ENCODE data around the gene USP34.

The USP34 gene

DNA sequence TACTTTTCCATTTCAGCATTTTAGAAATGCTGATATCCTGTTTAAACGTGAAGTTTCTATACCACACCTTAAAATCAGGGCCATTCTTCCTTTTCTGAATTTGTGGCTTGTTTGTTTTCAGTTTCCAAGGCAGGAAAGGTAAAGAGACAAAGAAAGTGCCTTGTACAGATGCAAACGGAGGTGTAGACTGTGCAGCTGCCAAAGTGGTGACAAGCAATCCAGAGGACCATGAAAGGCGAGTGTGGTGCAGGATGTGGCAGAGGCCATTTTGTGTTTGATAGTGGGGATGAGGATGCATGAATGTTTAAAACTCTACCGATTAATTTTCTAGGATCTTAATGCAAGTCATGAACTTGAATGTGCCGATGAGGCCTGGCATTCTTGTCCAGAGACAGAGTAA is 308.2 kb downstream of the USP34 start:
- ATAC-seq: no peak
- no peak for TF ChIP-seq RARB (CRISPR knock-in tag; IDR thresholded peaks at IDR 0.05)
- no peak for TF ChIP-seq ZFP30 (CRISPR knock-in tag; IDR thresholded peaks at IDR 0.05)
- TF ChIP-seq BACH2 (CRISPR knock-in tag; IDR thresholded peaks at IDR 0.05; ENCODE audit: borderline replicate concordance): no peak
- TF ChIP-seq PPARA (CRISPR knock-in tag; IDR thresholded peaks at IDR 0.05; ENCODE audit: borderline replicate concordance): no peak
- TF ChIP-seq OSR1 (CRISPR knock-in tag; IDR thresholded peaks at IDR 0.05): no peak
- TF ChIP-seq ZNF565 (CRISPR knock-in tag; conservative IDR thresholded peaks at IDR 0.05; ENCODE audit: low read depth): no peak
- no peak for TF ChIP-seq ZC3H10 (CRISPR knock-in tag; IDR thresholded peaks at IDR 0.05)
- TF ChIP-seq CSDC2 (CRISPR knock-in tag; IDR thresholded peaks at IDR 0.05): no peak
- no peak for TF ChIP-seq TOX (CRISPR knock-in tag; IDR thresholded peaks at IDR 0.05; ENCODE audit: borderline replicate concordance)
- TF ChIP-seq ARNTL (CRISPR knock-in tag; IDR thresholded peaks at IDR 0.05; ENCODE audit: borderline replicate concordance, low read depth): no peak
- TF ChIP-seq, protein P1, sequence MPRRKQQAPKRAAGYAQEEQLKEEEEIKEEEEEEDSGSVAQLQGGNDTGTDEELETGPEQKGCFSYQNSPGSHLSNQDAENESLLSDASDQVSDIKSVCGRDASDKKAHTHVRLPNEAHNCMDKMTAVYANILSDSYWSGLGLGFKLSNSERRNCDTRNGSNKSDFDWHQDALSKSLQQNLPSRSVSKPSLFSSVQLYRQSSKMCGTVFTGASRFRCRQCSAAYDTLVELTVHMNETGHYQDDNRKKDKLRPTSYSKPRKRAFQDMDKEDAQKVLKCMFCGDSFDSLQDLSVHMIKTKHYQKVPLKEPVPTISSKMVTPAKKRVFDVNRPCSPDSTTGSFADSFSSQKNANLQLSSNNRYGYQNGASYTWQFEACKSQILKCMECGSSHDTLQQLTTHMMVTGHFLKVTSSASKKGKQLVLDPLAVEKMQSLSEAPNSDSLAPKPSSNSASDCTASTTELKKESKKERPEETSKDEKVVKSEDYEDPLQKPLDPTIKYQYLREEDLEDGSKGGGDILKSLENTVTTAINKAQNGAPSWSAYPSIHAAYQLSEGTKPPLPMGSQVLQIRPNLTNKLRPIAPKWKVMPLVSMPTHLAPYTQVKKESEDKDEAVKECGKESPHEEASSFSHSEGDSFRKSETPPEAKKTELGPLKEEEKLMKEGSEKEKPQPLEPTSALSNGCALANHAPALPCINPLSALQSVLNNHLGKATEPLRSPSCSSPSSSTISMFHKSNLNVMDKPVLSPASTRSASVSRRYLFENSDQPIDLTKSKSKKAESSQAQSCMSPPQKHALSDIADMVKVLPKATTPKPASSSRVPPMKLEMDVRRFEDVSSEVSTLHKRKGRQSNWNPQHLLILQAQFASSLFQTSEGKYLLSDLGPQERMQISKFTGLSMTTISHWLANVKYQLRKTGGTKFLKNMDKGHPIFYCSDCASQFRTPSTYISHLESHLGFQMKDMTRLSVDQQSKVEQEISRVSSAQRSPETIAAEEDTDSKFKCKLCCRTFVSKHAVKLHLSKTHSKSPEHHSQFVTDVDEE (CRISPR knock-in tag; IDR thresholded peaks at IDR 0.05): no peak
- no peak for TF ChIP-seq SNAI2 (CRISPR knock-in tag; IDR thresholded peaks at IDR 0.05)
- no peak for TF ChIP-seq ZNF70 (CRISPR knock-in tag; IDR thresholded peaks at IDR 0.05)
- TF ChIP-seq, protein P2, sequence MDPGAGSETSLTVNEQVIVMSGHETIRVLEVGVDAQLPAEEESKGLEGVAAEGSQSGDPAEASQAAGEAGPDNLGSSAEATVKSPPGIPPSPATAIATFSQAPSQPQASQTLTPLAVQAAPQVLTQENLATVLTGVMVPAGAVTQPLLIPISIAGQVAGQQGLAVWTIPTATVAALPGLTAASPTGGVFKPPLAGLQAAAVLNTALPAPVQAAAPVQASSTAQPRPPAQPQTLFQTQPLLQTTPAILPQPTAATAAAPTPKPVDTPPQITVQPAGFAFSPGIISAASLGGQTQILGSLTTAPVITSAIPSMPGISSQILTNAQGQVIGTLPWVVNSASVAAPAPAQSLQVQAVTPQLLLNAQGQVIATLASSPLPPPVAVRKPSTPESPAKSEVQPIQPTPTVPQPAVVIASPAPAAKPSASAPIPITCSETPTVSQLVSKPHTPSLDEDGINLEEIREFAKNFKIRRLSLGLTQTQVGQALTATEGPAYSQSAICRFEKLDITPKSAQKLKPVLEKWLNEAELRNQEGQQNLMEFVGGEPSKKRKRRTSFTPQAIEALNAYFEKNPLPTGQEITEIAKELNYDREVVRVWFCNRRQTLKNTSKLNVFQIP (CRISPR knock-in tag; IDR thresholded peaks at IDR 0.05; ENCODE audit: borderline replicate concordance, low read depth): no peak
- TF ChIP-seq, protein P3, sequence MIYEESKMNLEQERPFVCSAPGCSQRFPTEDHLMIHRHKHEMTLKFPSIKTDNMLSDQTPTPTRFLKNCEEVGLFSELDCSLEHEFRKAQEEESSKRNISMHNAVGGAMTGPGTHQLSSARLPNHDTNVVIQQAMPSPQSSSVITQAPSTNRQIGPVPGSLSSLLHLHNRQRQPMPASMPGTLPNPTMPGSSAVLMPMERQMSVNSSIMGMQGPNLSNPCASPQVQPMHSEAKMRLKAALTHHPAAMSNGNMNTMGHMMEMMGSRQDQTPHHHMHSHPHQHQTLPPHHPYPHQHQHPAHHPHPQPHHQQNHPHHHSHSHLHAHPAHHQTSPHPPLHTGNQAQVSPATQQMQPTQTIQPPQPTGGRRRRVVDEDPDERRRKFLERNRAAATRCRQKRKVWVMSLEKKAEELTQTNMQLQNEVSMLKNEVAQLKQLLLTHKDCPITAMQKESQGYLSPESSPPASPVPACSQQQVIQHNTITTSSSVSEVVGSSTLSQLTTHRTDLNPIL (CRISPR knock-in tag; IDR thresholded peaks at IDR 0.05; ENCODE audit: low read depth): no peak
- no peak for TF ChIP-seq ZFP3 (CRISPR knock-in tag; IDR thresholded peaks at IDR 0.05)

DNA sequence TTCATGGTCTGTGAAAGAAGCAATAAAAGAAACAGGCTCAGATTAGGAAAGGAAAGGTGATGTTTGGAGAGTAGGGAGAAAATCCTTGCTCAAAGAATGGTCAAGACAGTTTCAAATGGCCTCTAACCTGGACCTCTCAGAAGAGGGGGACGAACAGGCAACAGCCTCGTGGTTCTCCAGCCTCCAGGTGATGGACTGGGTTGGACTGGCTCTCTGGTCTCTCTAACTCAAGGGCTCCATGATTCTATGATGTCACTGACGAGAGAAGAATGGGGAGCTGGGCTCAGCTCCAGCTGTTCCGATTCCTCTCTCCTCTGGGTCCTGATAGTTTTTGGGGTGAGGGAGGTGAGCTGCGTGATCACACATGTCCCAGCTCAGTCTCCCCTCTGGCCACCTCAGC is 309.0 kb downstream of the USP34 start, which contains the start of gene C2orf74:
Gene C2orf74 (plus strand): TSS at position 301 of the 400 bp plus-strand sequence. CDS start 327 bp downstream, outside the sequence.
- ATAC-seq: no peak
- TF ChIP-seq ZNF8 (CRISPR knock-in tag; IDR thresholded peaks at IDR 0.05): no peak
- TF ChIP-seq ISL1 (CRISPR knock-in tag; IDR thresholded peaks at IDR 0.05): no peak
- TF ChIP-seq, protein P4, sequence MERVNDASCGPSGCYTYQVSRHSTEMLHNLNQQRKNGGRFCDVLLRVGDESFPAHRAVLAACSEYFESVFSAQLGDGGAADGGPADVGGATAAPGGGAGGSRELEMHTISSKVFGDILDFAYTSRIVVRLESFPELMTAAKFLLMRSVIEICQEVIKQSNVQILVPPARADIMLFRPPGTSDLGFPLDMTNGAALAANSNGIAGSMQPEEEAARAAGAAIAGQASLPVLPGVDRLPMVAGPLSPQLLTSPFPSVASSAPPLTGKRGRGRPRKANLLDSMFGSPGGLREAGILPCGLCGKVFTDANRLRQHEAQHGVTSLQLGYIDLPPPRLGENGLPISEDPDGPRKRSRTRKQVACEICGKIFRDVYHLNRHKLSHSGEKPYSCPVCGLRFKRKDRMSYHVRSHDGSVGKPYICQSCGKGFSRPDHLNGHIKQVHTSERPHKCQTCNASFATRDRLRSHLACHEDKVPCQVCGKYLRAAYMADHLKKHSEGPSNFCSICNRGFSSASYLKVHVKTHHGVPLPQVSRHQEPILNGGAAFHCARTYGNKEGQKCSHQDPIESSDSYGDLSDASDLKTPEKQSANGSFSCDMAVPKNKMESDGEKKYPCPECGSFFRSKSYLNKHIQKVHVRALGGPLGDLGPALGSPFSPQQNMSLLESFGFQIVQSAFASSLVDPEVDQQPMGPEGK (CRISPR knock-in tag; IDR thresholded peaks at IDR 0.05; ENCODE audit: borderline replicate concordance): no peak
- TF ChIP-seq, protein P2 (CRISPR knock-in tag; IDR thresholded peaks at IDR 0.05; ENCODE audit: borderline replicate concordance, low read depth): no peak
- no peak for TF ChIP-seq PPARA (CRISPR knock-in tag; IDR thresholded peaks at IDR 0.05; ENCODE audit: borderline replicate concordance)
- no peak for TF ChIP-seq SNAI2 (CRISPR knock-in tag; IDR thresholded peaks at IDR 0.05)
- TF ChIP-seq BACH2 (CRISPR knock-in tag; IDR thresholded peaks at IDR 0.05; ENCODE audit: borderline replicate concordance): no peak
- TF ChIP-seq ESRRG (CRISPR knock-in tag; IDR thresholded peaks at IDR 0.05): no peak
- TF ChIP-seq ZFP30 (CRISPR knock-in tag; IDR thresholded peaks at IDR 0.05): no peak
- no peak for TF ChIP-seq ZNF565 (CRISPR knock-in tag; conservative IDR thresholded peaks at IDR 0.05; ENCODE audit: low read depth)
- TF ChIP-seq ZFP3 (CRISPR knock-in tag; IDR thresholded peaks at IDR 0.05): no peak
- TF ChIP-seq, protein P5, sequence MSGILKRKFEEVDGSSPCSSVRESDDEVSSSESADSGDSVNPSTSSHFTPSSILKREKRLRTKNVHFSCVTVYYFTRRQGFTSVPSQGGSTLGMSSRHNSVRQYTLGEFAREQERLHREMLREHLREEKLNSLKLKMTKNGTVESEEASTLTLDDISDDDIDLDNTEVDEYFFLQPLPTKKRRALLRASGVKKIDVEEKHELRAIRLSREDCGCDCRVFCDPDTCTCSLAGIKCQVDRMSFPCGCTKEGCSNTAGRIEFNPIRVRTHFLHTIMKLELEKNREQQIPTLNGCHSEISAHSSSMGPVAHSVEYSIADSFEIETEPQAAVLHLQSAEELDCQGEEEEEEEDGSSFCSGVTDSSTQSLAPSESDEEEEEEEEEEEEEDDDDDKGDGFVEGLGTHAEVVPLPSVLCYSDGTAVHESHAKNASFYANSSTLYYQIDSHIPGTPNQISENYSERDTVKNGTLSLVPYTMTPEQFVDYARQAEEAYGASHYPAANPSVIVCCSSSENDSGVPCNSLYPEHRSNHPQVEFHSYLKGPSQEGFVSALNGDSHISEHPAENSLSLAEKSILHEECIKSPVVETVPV (CRISPR knock-in tag; IDR thresholded peaks at IDR 0.05): no peak
